NOMO-1 treated with DMSO at 0.1 percent for 48 hours (cell line): ENCODE measurements around the gene RNF157.
A peak's percentile ranks its signal among the peaks of the same experiment; 100 is the strongest.

Experiments
- DNase-seq: peaks from one replicate; lab custom pipeline; 2025; ENCODE audit not compliant: unreplicated experiment; lab: John Stamatoyannopoulos, UW

RNF157 gene

DNA sequence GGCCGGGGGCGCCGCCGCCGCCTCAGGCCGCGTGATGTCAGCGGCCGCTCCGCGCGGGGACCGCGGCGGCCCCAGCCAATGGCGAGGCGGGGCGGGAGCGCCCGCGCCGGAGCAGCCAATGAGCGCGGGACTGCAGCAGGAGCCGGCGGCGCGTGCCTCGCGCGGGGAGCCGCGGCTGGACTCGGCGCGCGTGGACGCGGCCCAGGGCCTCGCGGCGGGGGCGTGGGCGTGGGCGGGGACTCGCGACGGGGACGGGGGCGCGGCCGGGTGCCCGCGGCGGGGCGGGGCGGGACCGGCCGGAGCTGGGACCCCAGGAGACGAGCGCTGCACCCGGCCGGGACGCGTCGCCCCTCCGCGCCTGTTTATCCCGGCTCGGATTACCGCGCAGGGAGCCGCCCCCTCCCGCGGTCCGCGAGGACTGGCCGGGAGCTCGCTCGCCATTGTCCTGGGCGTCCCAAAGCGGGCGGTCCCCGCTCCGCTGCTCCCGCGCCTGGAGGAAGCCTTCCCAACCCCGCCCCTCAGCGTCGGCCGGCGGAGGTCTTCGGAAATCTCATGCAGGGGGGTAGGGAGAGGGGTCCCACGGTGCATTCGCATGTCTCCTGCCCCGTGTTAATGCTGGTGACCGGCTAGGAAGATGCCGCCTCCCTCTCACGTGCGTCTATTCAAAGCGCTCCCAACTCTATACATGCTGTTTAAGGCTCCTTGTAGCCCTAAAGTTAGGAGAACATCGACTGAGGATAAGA is at the start of gene RNF157:
Gene RNF157 (minus strand): TSS at position 33 of the 743 bp plus-strand sequence. CDS start 253 bp downstream, outside the sequence.
- DNase-seq: peak; percentile 14

DNA sequence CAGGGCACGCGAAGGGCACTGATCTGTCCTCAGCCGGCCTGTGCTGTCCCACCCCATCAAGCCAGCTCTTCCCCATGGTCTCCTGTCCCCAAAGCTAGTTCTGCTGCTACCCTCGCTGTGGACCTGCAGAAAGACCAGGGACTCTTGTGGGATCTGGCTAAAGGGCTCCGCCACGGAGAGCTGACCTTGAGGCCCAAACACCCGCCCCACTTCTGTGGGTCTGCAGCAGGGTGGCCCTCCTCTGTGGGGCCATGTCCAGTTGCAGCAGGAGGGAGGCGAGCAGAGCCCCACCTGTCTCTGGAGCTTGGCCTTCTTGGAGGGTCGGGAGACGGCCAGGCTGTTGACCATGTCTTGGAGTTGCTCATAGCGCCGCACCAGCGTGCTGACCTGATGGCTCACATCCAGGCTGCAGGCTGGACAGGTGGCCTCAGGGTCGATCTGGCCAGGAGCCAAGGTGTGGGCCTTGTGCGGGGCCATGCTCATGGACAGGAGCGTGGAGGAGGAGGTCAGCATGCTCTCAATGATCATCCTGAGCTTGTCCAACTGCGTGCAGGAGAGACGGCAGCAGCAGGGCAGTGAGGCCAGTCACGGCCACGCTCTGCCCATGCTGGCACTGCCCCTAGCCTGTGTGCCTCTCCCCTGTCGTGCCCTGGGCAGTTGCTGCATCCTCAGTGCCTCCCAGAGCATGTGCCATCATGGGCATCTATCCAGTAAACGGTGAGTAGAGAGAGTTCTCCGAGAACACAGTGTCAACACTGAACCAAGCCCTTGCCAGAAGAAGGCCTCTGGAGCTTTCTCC is 41.5 kb upstream of the RNF157 start:
- no peak for DNase-seq

DNA sequence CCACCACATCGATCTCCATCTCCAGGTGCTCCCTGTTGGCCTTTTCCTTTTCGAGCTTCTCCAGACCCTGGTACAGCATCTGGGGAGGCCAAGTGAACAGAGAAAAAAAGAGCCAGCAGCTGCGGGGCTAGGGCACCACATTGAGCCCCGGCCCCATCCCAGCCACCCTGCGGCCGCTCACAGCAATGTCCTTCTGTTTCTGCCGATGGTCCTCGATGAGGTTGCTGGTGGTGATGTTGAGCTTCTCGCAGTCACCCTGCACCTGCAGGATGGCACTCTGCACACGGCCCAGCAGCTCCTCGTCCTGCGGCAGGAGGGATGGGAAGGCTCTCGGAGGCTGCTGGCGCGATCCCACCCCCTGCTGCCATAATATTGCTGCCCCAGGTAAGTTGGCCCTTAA is 40.4 kb upstream of the RNF157 start:
- DNase-seq: no peak

DNA sequence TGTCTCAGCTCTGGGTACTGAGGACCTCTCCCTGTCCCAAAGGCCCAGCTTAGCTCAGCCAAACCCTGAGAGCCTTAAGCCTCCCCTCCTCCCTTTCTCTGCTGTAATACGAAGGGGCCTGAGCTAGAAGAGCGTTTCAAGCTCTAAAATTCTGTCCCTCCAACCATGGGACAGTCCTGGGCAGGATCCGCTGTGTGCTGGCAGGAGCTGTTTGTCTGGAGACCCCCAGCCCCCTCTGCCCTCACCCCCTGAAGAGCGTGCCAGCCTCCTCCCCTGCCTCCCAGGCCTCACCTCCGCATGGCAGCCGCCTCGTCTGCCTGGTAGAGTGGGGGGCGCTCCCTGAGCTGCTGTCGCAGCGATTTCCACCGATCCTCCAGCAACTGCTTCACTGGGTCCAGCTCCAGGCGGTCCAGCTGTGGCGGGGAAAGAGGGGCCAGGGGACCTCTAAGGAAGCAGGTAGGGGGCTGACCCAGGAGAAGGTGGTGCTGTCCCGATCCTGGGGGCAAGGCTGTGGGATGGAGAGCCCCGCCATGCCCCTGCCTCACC is 39.5 kb upstream of the RNF157 start:
- DNase-seq: no peak

DNA sequence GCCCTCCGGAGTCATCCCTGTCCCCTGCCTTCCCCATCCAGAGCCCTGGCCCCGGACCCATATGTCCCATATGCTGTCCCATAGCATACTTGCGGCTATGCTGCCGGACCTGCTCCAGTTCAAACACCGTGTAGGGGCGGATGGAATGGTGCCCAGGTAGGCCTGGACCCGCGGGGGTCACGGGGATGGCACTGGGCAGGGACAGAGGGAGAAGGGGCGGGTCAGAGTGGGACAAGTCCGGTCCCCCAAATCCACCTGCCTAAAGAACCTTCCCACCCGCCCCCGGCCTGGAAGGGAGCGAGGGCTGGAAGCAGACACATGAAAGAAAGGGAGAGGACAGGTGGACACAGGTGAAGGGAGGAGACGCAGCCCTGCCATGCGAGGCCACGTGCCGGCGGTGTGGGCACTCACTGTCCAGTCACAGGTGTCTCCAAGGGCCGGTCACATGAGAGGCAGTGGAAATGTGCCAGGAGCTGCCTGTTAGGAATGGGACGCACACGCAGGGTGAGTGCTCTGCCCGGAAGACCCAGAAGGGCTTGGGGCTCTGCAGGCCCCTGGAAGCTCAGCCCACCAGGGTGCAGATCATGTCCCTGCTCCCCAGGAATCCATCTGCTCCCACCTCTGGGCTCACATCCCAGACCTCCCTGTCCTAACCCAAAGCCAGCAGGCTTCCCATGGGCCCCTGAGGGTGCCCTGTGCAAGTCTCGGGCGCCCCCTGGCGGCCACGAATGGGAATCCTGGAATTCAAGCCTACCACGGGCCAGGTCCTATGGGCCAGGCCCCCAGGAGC is 38.9 kb upstream of the RNF157 start:
- DNase-seq: peak; percentile 48

DNA sequence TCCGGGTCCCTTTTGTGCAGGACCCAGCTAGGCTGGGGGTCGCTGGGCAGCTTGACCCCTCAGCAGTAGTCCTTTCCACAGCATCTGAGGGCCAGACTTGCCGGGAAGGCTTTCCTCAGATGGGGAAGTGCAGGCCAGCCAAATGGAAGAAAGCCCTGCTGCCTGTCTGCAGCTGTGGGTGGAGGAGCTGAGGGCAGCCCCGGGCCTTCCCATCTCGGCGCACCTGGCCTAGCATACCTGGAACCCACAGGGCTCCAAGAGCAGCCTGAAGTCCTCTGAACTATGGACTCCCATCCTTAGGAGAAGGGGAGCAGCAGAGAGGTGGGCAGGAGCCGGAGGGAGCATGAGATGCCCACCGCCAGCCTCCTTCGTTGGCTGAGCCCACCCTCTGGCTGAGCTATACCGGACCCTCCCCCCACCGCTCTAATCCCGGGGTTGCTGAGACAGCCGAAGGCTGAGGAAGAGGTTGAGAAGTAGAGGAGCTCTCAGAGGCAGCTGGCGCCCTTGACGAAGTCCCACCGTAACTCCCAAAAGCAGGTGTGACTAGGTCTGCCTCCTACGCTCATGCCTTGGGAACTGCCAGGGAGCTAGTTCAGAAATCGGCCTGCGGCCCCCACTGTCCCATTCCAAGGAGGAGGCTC is 38.1 kb upstream of the RNF157 start:
- no peak for DNase-seq

DNA sequence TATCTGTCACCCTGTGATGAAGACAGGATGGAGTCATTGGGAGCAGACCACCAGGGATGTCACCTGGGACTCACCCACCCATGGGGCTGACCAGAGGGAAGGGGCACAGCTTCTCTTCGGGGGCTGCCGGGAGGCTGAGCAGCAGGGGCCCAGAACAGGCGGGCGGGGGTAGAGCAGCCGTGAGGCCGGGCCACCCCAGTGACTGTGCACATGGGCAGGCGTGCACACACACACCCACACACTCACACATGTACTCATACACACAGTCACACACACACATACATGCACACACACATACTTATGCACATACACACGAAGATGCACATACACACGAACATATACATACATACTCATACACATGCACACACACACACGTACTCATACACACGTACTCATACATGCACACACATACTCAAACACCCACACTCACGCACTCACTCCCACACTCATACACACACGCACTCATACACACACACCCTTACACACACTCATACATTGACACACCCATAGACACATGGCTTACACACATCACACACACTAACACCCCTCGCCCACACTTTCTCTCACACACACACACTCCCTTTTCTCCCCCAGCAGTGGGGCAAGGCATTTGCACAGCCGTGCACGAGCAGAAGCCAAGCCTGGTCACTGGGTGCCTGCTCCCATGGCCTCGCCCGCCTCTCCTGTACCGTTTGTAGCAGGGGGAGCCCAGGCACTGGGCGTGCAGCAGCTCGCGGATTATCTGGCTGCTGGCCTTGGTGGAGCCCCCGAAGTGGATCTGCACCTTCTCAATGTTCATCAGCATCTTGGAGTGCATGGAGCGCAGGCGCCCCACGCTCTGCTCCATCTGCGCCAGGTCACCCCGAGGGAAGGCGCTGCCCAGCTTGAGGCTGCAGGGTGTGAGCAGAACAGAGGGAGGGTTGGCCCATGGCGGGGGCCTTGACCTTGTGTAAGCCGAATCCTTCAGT is 37.3 kb upstream of the RNF157 start:
- no peak for DNase-seq

DNA sequence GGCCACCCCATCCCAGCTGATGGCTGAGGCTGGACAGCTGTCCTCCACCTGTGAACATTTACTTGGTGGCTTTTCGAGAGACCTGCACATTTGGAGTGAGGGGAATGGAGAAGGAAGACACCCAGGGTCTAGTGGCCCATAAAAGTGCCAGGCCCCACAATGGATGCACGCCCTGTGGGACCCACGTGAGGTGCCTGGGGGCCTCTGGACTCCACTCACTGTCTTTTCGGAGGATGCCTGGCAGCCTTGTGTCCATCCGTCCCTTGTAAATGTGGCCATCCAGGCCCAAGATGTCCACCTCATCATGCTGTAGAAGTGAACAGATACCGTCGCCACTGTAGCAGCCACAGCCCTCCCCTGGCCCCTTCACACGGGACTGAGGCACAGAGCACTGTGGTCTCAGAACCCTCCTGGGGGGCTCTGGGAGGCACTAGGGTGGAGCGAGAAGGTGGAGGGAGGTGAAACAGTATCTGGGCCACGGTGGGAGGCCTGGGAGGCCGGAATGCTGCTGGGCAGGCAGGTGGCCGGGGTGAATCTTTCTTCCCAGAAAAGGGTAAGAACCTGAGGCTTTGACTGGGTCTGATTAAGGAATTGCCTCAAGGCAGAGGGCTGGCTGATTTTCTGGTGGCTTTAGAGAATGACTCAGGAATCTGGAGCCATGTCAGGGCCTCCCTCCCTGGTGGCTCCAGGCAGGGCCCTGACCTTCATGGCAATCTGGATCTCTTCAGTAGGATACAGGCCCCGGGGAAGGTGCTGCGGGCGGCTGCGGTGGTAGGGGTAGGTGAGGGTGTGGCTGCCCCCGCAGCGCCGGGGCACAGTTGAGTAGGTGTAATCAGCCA is 36.4 kb upstream of the RNF157 start:
- DNase-seq: no peak

DNA sequence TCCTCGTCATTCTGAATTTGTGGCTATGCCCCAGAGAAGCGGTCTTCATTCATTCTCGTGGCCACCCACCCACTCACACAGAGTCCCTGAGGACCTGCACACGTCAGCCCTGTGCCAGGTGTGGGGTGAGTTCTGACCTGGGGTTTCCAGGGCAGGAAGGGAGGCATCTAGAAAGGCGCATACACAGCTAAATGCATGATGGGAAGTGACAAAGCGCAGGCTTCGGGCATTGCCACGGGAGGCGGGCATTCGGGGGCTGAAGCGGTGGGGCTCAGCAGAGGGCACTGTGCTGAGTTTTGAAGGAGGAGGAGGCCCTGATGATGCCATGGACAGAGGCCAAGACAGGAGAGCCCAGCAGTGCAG is 35.8 kb upstream of the RNF157 start:
- no peak for DNase-seq

DNA sequence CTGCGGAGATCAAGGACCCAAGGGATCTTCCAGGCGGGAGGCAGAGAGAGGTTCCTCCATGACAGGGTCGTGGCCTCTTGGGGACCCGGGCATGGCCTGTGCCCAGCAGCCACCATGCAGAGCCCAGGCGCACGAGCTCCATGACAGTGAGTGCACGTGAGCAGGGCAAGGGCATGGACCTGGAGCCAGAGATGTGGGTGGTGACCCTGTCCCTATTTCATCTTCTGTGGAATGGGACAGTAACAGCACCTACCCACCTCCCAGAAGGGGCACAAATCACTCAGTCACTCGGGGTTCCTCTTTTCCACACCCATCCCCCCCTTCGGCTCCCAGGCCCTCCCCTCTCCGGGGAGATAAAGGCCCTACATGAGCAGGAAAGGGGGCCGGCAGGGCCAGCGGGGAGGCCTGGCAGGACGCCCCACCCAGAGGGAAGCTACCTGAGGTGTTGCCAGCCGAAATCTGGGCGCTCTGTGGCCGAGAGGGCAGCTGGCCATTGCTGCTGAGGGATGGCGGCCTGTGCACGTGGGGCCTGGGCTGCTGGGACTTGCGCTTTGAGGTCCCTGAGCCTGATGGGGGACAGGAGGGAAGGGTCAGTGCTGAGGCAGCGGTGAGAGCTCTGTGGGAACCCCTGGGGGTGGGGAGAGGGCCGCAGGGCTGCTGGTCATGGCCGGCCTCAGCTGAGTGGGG is 35.2 kb upstream of the RNF157 start:
- DNase-seq: no peak

DNA sequence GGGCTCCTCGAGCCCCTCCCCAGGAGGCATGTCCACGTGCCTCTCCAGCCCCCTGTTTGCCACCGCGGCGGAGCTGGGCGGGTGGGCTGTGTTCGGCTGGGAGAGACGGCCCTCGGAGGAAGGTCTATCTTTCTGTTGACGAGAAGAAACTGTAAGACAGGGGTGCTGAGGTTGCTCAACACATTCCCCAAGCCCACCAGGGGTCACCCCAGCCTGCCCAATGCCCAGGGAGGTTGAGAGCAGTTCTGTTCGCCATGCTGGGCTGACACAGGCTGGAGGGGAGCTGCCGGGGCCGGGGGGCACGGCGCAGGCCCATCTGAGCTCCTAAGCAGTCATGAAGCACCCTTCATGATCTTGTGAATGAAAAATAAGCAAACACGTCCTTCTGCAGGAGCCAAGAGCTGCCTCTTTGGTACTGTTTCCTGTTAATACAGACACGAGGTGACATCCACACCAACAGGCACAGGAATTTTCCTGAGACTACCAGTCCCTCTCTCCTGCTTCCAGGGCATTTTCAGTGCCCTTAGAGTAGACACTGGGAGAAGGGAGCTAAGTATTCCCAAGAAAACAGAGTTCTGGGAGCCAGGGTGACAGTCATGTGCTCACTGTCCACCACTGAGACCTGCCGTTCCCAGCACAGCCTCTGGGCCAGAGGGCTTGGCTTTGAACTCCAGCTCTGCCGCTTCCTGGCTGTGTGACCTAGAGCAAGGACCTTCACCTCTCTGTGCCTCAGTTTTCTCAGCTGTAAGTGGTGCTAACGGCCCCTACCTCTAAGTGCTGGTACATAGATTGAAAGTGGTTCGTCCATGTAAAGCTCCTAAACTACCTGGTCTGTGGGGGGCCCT is 34.0 kb upstream of the RNF157 start:
- no peak for DNase-seq

DNA sequence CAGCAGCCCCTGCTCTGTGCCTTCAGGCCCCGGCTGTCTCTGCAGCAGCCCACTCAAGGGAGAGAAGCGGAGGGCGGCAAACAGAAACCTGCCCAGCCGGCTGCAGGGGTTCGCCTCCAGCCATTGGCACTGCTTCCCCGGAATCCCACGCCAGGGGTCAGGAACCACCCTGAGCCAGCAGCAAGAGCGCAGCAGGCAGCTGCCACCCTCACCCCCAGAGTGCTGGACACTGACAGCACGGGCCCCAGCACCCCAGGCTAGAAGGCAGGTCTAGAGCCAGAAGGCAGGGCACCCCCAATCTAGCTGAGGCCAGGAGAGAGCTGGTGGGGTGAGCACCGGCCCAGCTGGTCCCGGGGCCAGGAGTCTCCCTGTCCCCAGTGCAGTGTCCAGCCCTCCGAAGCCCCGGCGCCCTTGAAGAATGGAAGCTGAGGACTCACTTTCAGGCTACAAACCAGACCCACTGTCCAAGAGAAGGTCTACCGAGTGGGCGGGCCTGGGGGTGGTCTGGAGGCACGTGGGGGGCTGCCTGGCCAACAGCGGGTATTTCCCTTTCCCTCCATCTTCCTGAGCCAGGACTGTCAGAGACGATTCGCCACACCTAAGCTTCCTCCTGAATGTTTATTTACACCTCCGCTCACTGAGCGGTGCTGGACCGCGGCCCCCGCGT is 33.3 kb upstream of the RNF157 start:
- DNase-seq: no peak

DNA sequence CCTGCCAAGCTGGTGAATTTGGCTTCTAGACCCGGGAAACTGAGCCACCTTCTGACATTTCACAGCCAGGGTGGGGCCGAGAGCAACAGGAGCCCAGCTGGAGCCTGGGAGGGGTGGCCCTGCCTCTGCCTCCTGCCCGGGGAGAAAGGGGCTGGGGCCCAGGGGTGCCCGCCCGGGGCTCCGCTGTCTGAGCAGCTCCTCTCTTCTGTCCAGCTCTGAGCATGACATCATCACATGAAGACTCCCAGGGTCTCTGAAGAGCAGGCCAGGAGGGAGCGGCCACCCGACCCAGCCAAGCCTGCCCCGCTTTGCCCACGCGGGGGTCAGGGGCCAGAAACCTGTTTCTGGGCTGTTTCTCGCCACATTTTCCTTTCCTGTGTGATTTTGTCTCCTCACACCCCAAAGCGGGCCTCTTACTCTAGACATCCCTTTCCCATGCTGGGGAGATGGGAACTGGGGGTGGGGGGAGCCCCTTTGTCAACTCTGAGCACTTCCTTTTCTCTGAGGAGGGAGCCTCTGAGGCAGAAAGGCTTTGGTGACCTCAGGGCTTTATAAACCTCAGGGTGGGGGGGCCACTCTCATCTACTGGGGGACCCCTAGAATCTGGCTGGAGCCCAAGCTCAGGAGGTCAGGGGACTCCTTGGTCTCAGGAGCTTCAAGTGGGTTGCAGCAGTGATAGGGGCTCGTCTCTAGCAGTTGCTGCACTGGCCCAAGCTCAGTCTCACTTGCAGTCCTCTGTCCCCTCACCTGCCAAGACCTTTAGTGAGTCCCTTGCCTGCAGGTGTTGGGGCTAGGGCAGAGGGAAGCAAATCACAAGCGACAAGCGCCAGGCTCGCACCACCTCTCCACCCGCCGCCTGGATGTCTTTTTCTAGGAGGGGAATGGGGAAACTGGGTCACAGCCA is 32.5 kb upstream of the RNF157 start:
- DNase-seq: no peak

DNA sequence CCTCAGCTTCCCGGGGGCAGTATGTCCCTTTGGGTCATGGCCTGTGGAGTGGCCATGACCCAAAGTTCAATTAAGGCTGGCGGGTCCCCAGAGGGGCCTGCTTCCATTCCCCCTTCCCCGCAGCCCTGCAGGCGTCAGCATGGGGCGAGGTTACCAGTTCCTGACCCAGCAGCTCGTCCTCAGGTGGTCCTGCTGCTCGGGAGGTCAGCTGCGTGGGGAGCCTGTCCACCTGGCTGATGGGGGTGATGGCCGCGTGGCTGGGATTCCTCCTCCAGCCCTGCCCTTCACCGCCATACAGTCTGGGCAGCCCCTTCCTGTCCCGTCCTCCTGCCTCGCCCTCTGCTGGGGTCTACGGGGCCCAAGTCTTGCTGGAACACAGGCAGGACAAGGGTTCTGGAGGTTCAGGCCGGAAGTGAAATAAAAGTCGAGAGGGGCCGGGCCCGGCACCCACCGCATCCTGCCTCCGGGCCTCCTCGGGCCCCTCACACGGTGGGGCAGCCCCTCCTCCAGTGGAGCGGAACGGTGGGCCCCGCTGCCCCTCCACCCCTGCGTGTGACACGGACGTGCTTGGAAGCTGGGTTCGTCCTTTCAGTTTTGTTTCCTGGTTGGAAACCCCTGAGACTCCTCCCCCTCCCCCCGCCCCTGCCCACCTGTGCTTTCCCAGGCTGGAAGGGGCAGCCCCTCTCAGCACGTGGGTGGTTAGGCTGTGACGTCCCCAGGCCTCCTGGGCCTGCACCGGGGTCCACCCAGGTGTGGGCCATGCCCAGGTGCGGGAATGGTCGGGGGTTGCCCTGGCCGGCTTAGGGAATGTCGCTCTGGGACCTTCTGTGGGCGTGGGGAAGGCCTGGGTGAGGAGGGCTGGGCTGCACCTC is 31.6 kb upstream of the RNF157 start:
- no peak for DNase-seq
